H1 (cell line): Measurements from ENCODE around the gene TMEM14B. TPM values are rescaled to one million over a fixed set of nuclear protein-coding genes. Genes with fewer than 3 reads are reported as not detected.

Source experiments
- CTCF ChIA-PET: fragments of 300-600 bp; sonication (Branson Sonifier 250); formaldehyde crosslinking; loops from one replicate; lab custom pipeline; 2021; ENCODE audit not compliant: partially characterized antibody; lab: Charles Lee
- POLR2A ChIA-PET: fragments of 300-600 bp; sonication (Branson Sonifier 250); formaldehyde crosslinking; loops from one replicate; lab custom pipeline; 2021; ENCODE audit warnings: inconsistent platforms; ENCODE audit not compliant: partially characterized antibody; lab: Charles Lee
- DNase-seq, 2 experiments: peaks; one replicate each; pipeline versions ENCODE4 v3.0.0 to v3.0.0-alpha.2; 2010 to 2022; ENCODE audit warnings: low spot score in 2 of 2, low read depth in 1 of 2, mixed read lengths in 1 of 2
- FAIRE-seq: peaks from 2 replicates; lab custom pipeline; 2011; peaks lifted over from hg19 to GRCh38; lab: Jason Lieb, UNC
- H2AFZ ChIP-seq: 2 replicates; pipeline ENCODE4 v1.8.1; 2012; ENCODE audit warnings: low read length, inconsistent platforms
- H2AK5ac ChIP-seq: 2 replicates; pipeline ENCODE4 v1.6.1; 2013; ENCODE audit warnings: low read depth, low read length
- H2BK120ac ChIP-seq: replicated peaks from 2 replicates; pipeline ENCODE3; 2013; ENCODE audit warnings: low read depth, low read length, inconsistent platforms
- H2BK12ac ChIP-seq: 2 replicates; pipeline ENCODE4 v1.6.1; 2013; ENCODE audit warnings: low read depth, low read length
- H2BK15ac ChIP-seq: 2 replicates; pipeline ENCODE4 v1.6.1; 2013; ENCODE audit warnings: low read length
- H2BK20ac ChIP-seq: 2 replicates; pipeline ENCODE4 v1.6.1; 2013; ENCODE audit warnings: low read length
- H2BK5ac ChIP-seq: 2 replicates; pipeline ENCODE4 v1.6.1; 2013; ENCODE audit warnings: low read depth, low read length
- H3K14ac ChIP-seq: 2 replicates; pipeline ENCODE4 v1.6.1; 2013; ENCODE audit warnings: inconsistent platforms; ENCODE audit not compliant: insufficient read length
- H3K18ac ChIP-seq: 2 replicates; pipeline ENCODE4 v1.6.1; 2013; ENCODE audit warnings: low read length; ENCODE audit errors: extremely low read depth
- H3K23ac ChIP-seq: 2 replicates; pipeline ENCODE4 v1.6.1; 2013; ENCODE audit warnings: inconsistent platforms; ENCODE audit not compliant: insufficient read length
- H3K23me2 ChIP-seq: 2 replicates; pipeline ENCODE4 v1.6.1; 2013; ENCODE audit warnings: low read depth, low read length
- H3K27ac ChIP-seq: 2 replicates; pipeline ENCODE4 v1.6.1; 2011; ENCODE audit warnings: low read depth, low read length, inconsistent platforms
- H3K27me3 ChIP-seq, 4 experiments: replicated peaks in 1 of 4; 1 replicate in 1 of 4; 2 replicates in 3 of 4; pipeline versions ENCODE4 v1.6.1 to v1.8.1; 2011 to 2013; ENCODE audit warnings: low read length in 3 of 4, mild to moderate bottlenecking in 3 of 4, inconsistent platforms in 2 of 4, mixed read lengths in 2 of 4, moderate library complexity in 1 of 4; ENCODE audit not compliant: control insufficient read depth in 3 of 4, insufficient read depth in 3 of 4; ENCODE audit errors: extremely low read depth in 1 of 4
- H3K36me3 ChIP-seq, 4 experiments: 2 replicates each; pipeline versions ENCODE4 v1.6.1 to v1.8.1; 2011 to 2013; ENCODE audit warnings: mild to moderate bottlenecking in 4 of 4, low read length in 3 of 4, moderate library complexity in 2 of 4, control low read depth in 1 of 4, inconsistent platforms in 1 of 4; ENCODE audit not compliant: insufficient read depth in 4 of 4, control insufficient read depth in 2 of 4
- H3K4ac ChIP-seq: replicated peaks from 2 replicates; pipeline ENCODE3; 2013; ENCODE audit warnings: low read length, low read depth, mixed read lengths, inconsistent platforms; ENCODE audit not compliant: insufficient read length
- H3K4me1 ChIP-seq, 4 experiments: replicated peaks in 1 of 4; 1 replicate in 1 of 4; 2 replicates in 3 of 4; pipeline versions ENCODE4 v1.6.1 to v1.8.1; 2011 to 2013; ENCODE audit warnings: low read length in 3 of 4, inconsistent platforms in 2 of 4, mixed read lengths in 1 of 4; ENCODE audit not compliant: insufficient read depth in 4 of 4, control insufficient read depth in 3 of 4
- H3K4me2 ChIP-seq, 2 experiments: 2 replicates each; pipeline versions ENCODE4 v1.6.1 to v1.8.1; 2011 to 2013; ENCODE audit warnings: low read depth in 2 of 2, low read length in 2 of 2, control low read depth in 1 of 2, inconsistent platforms in 1 of 2, mild to moderate bottlenecking in 1 of 2; ENCODE audit not compliant: insufficient read depth in 1 of 2
- H3K4me3 ChIP-seq, 4 experiments: fragments of 200-600, 300-600 bp in 1 of 4; sonication (generic), shearing (Covaris generic), sonication (Bioruptor Twin) in 1 of 4; 2 replicates each; pipeline versions ENCODE4 v1.5.1 to v1.8.1; 2011 to 2016; ENCODE audit warnings: low read length in 4 of 4, low read depth in 3 of 4, control low read depth in 2 of 4, inconsistent platforms in 2 of 4, mild to moderate bottlenecking in 2 of 4, mixed read lengths in 1 of 4, moderate library complexity in 1 of 4; ENCODE audit not compliant: insufficient read depth in 2 of 4; ENCODE audit errors: extremely low read depth in 1 of 4
- H3K56ac ChIP-seq: replicated peaks from 2 replicates; pipeline ENCODE3; 2013; ENCODE audit warnings: low read depth, mild to moderate bottlenecking, mixed read lengths, low read length, inconsistent platforms; ENCODE audit not compliant: insufficient read length
- H3K79me1 ChIP-seq: 2 replicates; pipeline ENCODE4 v1.6.1; 2013; ENCODE audit warnings: low read depth, low read length, control low read depth
- H3K79me2 ChIP-seq, 2 experiments: 2 replicates each; pipeline versions ENCODE4 v1.6.1 to v1.8.1; 2012 to 2013; ENCODE audit warnings: low read length in 2 of 2, mild to moderate bottlenecking in 2 of 2, inconsistent platforms in 1 of 2; ENCODE audit not compliant: insufficient read depth in 2 of 2, control insufficient read depth in 1 of 2
- H3K9ac ChIP-seq, 4 experiments: replicated peaks in 1 of 4; 1 replicate in 1 of 4; 2 replicates in 3 of 4; pipeline versions ENCODE4 v1.6.1 to v1.8.1; 2011 to 2013; ENCODE audit warnings: low read depth in 3 of 4, low read length in 3 of 4, control low read depth in 2 of 4, mild to moderate bottlenecking in 2 of 4, moderate library complexity in 2 of 4, inconsistent platforms in 1 of 4; ENCODE audit errors: extremely low read depth in 1 of 4
- H3K9me3 ChIP-seq, 2 experiments: 2 replicates each; pipeline versions ENCODE4 v1.6.1 to v1.8.1; 2012 to 2013; ENCODE audit warnings: mild to moderate bottlenecking in 2 of 2, moderate library complexity in 2 of 2, control low read depth in 1 of 2, inconsistent platforms in 1 of 2, low read depth in 1 of 2, low read length in 1 of 2, mixed read lengths in 1 of 2; ENCODE audit not compliant: insufficient read depth in 2 of 2
- H4K20me1 ChIP-seq, 2 experiments: replicated peaks in 1 of 2; 2 replicates each; pipeline versions ENCODE3 to v1.8.1; 2011 to 2013; ENCODE audit warnings: inconsistent platforms in 2 of 2, low read length in 2 of 2, mild to moderate bottlenecking in 1 of 2; ENCODE audit not compliant: insufficient read depth in 2 of 2, control insufficient read depth in 1 of 2
- H4K5ac ChIP-seq: 2 replicates; pipeline ENCODE4 v1.6.1; 2013; ENCODE audit warnings: low read length, low read depth, mixed read lengths, inconsistent platforms; ENCODE audit not compliant: insufficient read length
- H4K8ac ChIP-seq: 2 replicates; pipeline ENCODE4 v1.8.0; 2013; ENCODE audit warnings: mild to moderate bottlenecking, moderate library complexity, low read length, inconsistent platforms; ENCODE audit not compliant: insufficient read depth; ENCODE audit errors: extremely low read depth
- H4K91ac ChIP-seq: replicated peaks from 2 replicates; pipeline ENCODE3; 2013; ENCODE audit warnings: low read length, mixed read lengths, inconsistent platforms; ENCODE audit not compliant: insufficient read length
- CEBPB ChIP-seq: IDR thresholded peaks from 2 replicates; pipeline ENCODE4 v1.6.1; 2012; ENCODE audit warnings: low read depth, low read length
- CHD2 ChIP-seq: IDR thresholded peaks from 2 replicates; pipeline ENCODE4 v1.6.1; 2012; ENCODE audit warnings: low read length, improper control_type of control experiment
- MAX ChIP-seq: IDR thresholded peaks from 2 replicates; pipeline ENCODE4 v1.6.1; 2012; ENCODE audit warnings: inconsistent platforms
- POU5F1 ChIP-seq: IDR thresholded peaks from 2 replicates; pipeline ENCODE4 v1.6.1; 2011; ENCODE audit warnings: low read depth, mild to moderate bottlenecking, low read length, moderate library complexity
- SIX5 ChIP-seq: IDR thresholded peaks from 2 replicates; pipeline ENCODE4 v1.6.1; 2011; ENCODE audit warnings: mild to moderate bottlenecking, low read depth, low read length
- SUZ12 ChIP-seq: fragments of 200-600 bp; sonication (generic); IDR thresholded peaks from 2 replicates; pipeline ENCODE4 v1.6.1; 2012; ENCODE audit warnings: mild to moderate bottlenecking, inconsistent platforms, low read length, moderate library complexity, mixed read lengths
- WGBS, 2 experiments: shearing (Covaris generic) in 1 of 2; methylation state at CpG; one replicate each; pipeline versions ENCODE4 v1.1.6 to v1.1.7; 2013 to 2015; ENCODE audit warnings: low lambda C conversion rate in 2 of 2, mixed read lengths in 2 of 2, inconsistent platforms in 1 of 2, low coverage in 1 of 2, missing lambda C conversion rate in 1 of 2; ENCODE audit not compliant: insufficient replicate concordance in 2 of 2, insufficient coverage in 1 of 2, insufficient read length in 1 of 2; ENCODE audit errors: extremely low coverage in 1 of 2, missing lambda C conversion rate in 1 of 2; 5-methylcytosine and 5-hydroxymethylcytosine counted together
- polyA plus RNA-seq, 7 experiments: library from polyadenylated mRNA; depleted of rRNA in 3 of 7; stranded (reverse) in 5 of 7; unstranded in 2 of 7; fragments of >200 nt in 5 of 7; fragments of 200-250 nt in 2 of 7; gene quantifications; 1 replicate in 5 of 7; 2 replicates in 1 of 7; 4 replicates in 1 of 7; pipeline versions ENCODE4 v1.2.1 to v1.2.3, GENCODE V29; 2011 to 2013; ENCODE audit warnings: missing spikeins in 2 of 7, mixed read lengths in 2 of 7
- total RNA-seq: library from RNA; stranded (reverse); fragmentation: NEBNext Ultra II Directional; extraction: Animal tissue kit (Norgen Biotek cat#: 25700); gene quantifications from 2 replicates; pipeline ENCODE4 v1.2.1, GENCODE V29; 2021

The TMEM14B gene
- total and polyA plus RNA-seq, 2 of the 8 experiments (the other 6 are each of a cell fraction or from before 2014, with no cell fraction given), result 84.6 to 109 TPM

GRCh38 chr6:10743515-10743914 is 4.1 kb upstream of the TMEM14B start:
- Histone ChIP-seq H3K79me1 (no peaks in the 10 kb centered on the region), H2BK120ac (no peak overlapping the region), H2BK20ac (no peak overlapping the region), H3K79me2 (peaks cover 4 to 9% of the 10 kb centered on the region in 2 experiments), H3K23ac (no peak overlapping the region), H4K20me1 (no peaks in the 10 kb centered on the region), H3K23me2 (peaks cover 4% of the 10 kb centered on the region; the same call in 1 of the 2 replicates), H3K9ac (no peak overlapping the region), H3K4me3 (no peak overlapping the region), H4K5ac (no peak overlapping the region), H2BK15ac (no peak overlapping the region), H3K36me3 (peaks cover 0 to 3% (median 0%) of the 10 kb centered on the region in 4 experiments; a peak in 1 of 8 replicates), H3K27ac (no peak overlapping the region), H2AK5ac (no peak overlapping the region), H3K4ac (no peak overlapping the region), H3K9me3 (no peaks in the 10 kb centered on the region), H2AFZ (no peak overlapping the region), H3K4me1 (no peaks in the 10 kb centered on the region; a peak in 1 of 7 replicates), H3K27me3 (no peaks in the 10 kb centered on the region; a peak in 1 of 7 replicates), H3K4me2 (no peak overlapping the region), H2BK5ac (no peak overlapping the region), H4K91ac (no peak overlapping the region), H2BK12ac (no peak overlapping the region), H3K14ac (no peak overlapping the region), H3K18ac (no peak overlapping the region), H4K8ac (no peak overlapping the region), H3K56ac (no peak overlapping the region)
- 89% methylated on average over 6 of the region's 6 CpGs; no CpG with 5 or more reads in 1 of the 2 experiments for WGBS, 2 experiments
- TF ChIP-seq POU5F1 (no peak), CHD2 (no peak), MAX (no peak), SUZ12 (no peak), SIX5 (no peak), CEBPB (no peak)
- DNase-seq (no peak), FAIRE-seq (no peak)
- ChIA-PET CTCF (interaction anchor here (1.4 kb wide), 1 partner anchor 19 kb away, joined by 3 read pairs; no protein-coding TSS in a partner anchor), POLR2A (interaction anchor here (1.2 to 2.9 kb wide), 3 partner anchors 10 to 21 kb away, joined by 3 to 15 read pairs (median 5); partner anchors contain the start of gene TMEM14C)
